Fibroblast of skin of right biceps (primary cell): ENCODE measurements around the gene FXYD1.
"Not testable (repeated sequence)": the region's sequence is repeated elsewhere in the genome, so short reads cannot be mapped to it uniquely, and the experiment has no call there.

ENCODE experiments used
- DNase-seq: peaks from one replicate; pipeline ENCODE4 v3.0.0-alpha.2; 2013

The FXYD1 gene

GRCh38 chr19:35125749-35126623, 12.6 kb upstream of the FXYD1 start:
- no peak for DNase-seq

GRCh38 chr19:35126624-35126959, 12.0 kb upstream of the FXYD1 start:
- DNase-seq: no peak

GRCh38 chr19:35127871-35128270, 10.8 kb upstream of the FXYD1 start:
- no peak for DNase-seq

- no peak for DNase-seq
Measured at GRCh38 chr19:35128398-35129057, 10.1 kb upstream of the FXYD1 start.

GRCh38 chr19:35129724-35130274, 8.8 kb upstream of the FXYD1 start:
- not testable (repeated sequence) for DNase-seq

GRCh38 chr19:35130761-35131720, 7.6 kb upstream of the FXYD1 start:
- no peak for DNase-seq

GRCh38 chr19:35132254-35132653, 6.4 kb upstream of the FXYD1 start:
- DNase-seq: no peak

- no peak for DNase-seq
Measured at GRCh38 chr19:35133826-35134225, 4.8 kb upstream of the FXYD1 start.

- DNase-seq: no peak
Measured at GRCh38 chr19:35134601-35135242, 3.9 kb upstream of the FXYD1 start, which contains the start of gene LGI4. LGI4 (minus strand) TSS chr19:35135059; CDS start chr19:35134680, 379 bp downstream.

- peak; percentile 54 for DNase-seq
Measured at GRCh38 chr19:35135389-35135909, 3.2 kb upstream of the FXYD1 start.

GRCh38 chr19:35136231-35136630, 2.4 kb upstream of the FXYD1 start:
- no peak for DNase-seq

- no peak for DNase-seq
Measured at GRCh38 chr19:35136977-35137702, 1.5 kb upstream of the FXYD1 start.

GRCh38 chr19:35140207-35140961, 1.8 kb downstream of the FXYD1 start:
- DNase-seq: no peak

GRCh38 chr19:35140962-35141836, 2.6 kb downstream of the FXYD1 start:
- DNase-seq: peak; percentile 88

- DNase-seq: no peak
Measured at GRCh38 chr19:35141837-35142605, 3.4 kb downstream of the FXYD1 start.

- DNase-seq: peak; percentile 46
Measured at GRCh38 chr19:35142606-35143230, 4.1 kb downstream of the FXYD1 start.

GRCh38 chr19:35143231-35143715, 4.6 kb downstream of the FXYD1 start, which contains the start of gene FXYD7:
FXYD7 (plus strand) TSS chr19:35143255; CDS start chr19:35143334, 79 bp downstream.
- no peak for DNase-seq

- DNase-seq: no peak
Measured at GRCh38 chr19:35143818-35144217, 5.2 kb downstream of the FXYD1 start.
